Ishikawa (cell line): ENCODE measurements around the gene ERAL1.

Experiments used
- NFIC ChIP-seq: IDR thresholded peaks from 2 replicates; pipeline ENCODE4 v1.6.1; 2012
- RAD21 ChIP-seq: IDR thresholded peaks from 2 replicates; pipeline ENCODE4 v1.6.1; 2012; ENCODE audit warnings: low read depth
- TCF12 ChIP-seq: IDR thresholded peaks from 2 replicates; pipeline ENCODE4 v1.6.1; 2012; ENCODE audit warnings: low read depth

GRCh38 chr17:28896491-28896883 is 41.7 kb downstream of the ERAL1 start:
- TF ChIP-seq NFIC: no peak
- TF ChIP-seq TCF12: no peak
- no peak for TF ChIP-seq RAD21
